Smooth muscle cell (in vitro differentiated cells): ENCODE results near the gene CBX8. TPM values are rescaled to one million over a fixed set of nuclear protein-coding genes. Genes with fewer than 3 reads are reported as not detected.

Experiments used
- DNase-seq: peaks from one replicate; lab custom pipeline; 2025; ENCODE audit not compliant: unreplicated experiment; lab: John Stamatoyannopoulos, UW
- H2AFZ ChIP-seq: fragments of 200-600 bp; sonication (generic); 2 replicates; pipeline ENCODE4 v1.6.0; 2016; ENCODE audit warnings: antibody characterized with exemption, low read depth, mild to moderate bottlenecking
- H3F3A ChIP-seq: fragments of 200-600 bp; sonication (generic); 2 replicates; pipeline ENCODE4 v1.6.0; 2017; ENCODE audit warnings: antibody characterized with exemption, low read depth
- H3K27ac ChIP-seq: fragments of 200-600 bp; sonication (generic); 2 replicates; pipeline ENCODE4 v1.5.1; 2016; ENCODE audit warnings: low read depth, mild to moderate bottlenecking
- H3K27me3 ChIP-seq: fragments of 200-600 bp; sonication (generic); 2 replicates; pipeline ENCODE4 v1.6.1; 2016; ENCODE audit warnings: low read depth, mild to moderate bottlenecking
- H3K36me3 ChIP-seq: fragments of 200-600 bp; sonication (generic); 2 replicates; pipeline ENCODE4 v1.5.1; 2016; ENCODE audit warnings: low read depth
- H3K4me1 ChIP-seq: fragments of 200-600 bp; sonication (generic); 2 replicates; pipeline ENCODE4 v1.5.1; 2016; ENCODE audit warnings: low read depth
- H3K4me2 ChIP-seq: fragments of 200-600 bp; sonication (generic); 2 replicates; pipeline ENCODE4 v1.6.0; 2016; ENCODE audit warnings: mild to moderate bottlenecking
- H3K4me3 ChIP-seq: fragments of 200-600 bp; sonication (generic); 2 replicates; pipeline ENCODE4 v1.5.1; 2016; ENCODE audit warnings: mild to moderate bottlenecking
- H3K79me2 ChIP-seq: fragments of 200-600 bp; sonication (generic); 2 replicates; pipeline ENCODE4 v1.6.0; 2016; ENCODE audit warnings: low read depth, mild to moderate bottlenecking
- H3K9ac ChIP-seq: fragments of 200-600 bp; sonication (generic); 2 replicates; pipeline ENCODE4 v1.6.0; 2016; ENCODE audit warnings: low read depth
- H3K9me3 ChIP-seq: fragments of 200-600 bp; sonication (generic); replicated peaks from 2 replicates; pipeline ENCODE4 v1.5.1; 2016; ENCODE audit warnings: low read depth
- H4K20me1 ChIP-seq: fragments of 200-600 bp; sonication (generic); 2 replicates; pipeline ENCODE4 v1.6.0; 2016; ENCODE audit warnings: low read depth
- CTCF ChIP-seq: fragments of 200-600 bp; sonication (generic); IDR thresholded peaks from 2 replicates; pipeline ENCODE4 v1.5.1; 2017; ENCODE audit warnings: borderline replicate concordance, mild to moderate bottlenecking, antibody characterized with exemption; ENCODE audit not compliant: insufficient read depth, poor library complexity, severe bottlenecking
- WGBS: methylation state at CpG from one replicate; pipeline ENCODE4 v1.1.7; 2016; ENCODE audit warnings: low lambda C conversion rate; 5-methylcytosine and 5-hydroxymethylcytosine counted together
- polyA plus RNA-seq: library from polyadenylated mRNA; unstranded; fragments of >200 nt; fragmentation: Nextera tagmentation; extraction: Ambion mirVana; gene quantifications from 2 replicates; pipeline ENCODE4 v1.2.1, GENCODE V29; 2016
- total RNA-seq: library from RNA; depleted of rRNA; stranded (reverse); fragments of >200 nt; gene quantifications from 2 replicates; pipeline ENCODE4 v1.2.3, GENCODE V29; 2014

Gene CBX8
- total RNA-seq (1.9 and 2.6 TPM in 2 replicates), polyA plus RNA-seq (4.3 and 9.0 TPM in 2 replicates)

- WGBS = 3% methylated on average over 13 of the region's 79 CpGs
- Histone ChIP-seq H2AFZ (no peak within 1 kb of the TSS), H3K36me3 (no peaks in the 10 kb centered on the region), H3K4me2 (peak within 1 kb of the TSS; percentile 93), H3K79me2 (no peaks in the 10 kb centered on the region), H3K27ac (peak within 1 kb of the TSS; percentile 85), H3K4me1 (peaks cover 62% of the 10 kb centered on the region), H3K4me3 (peak within 1 kb of the TSS; percentile 76), H3K9me3 (no peaks in the 10 kb centered on the region), H3K27me3 (peaks cover 55% of the 10 kb centered on the region), H4K20me1 (peaks cover 7% of the 10 kb centered on the region), H3F3A (peaks cover 8% of the 10 kb centered on the region), H3K9ac (peak within 1 kb of the TSS; percentile 93)
- DNase-seq = peak; percentile 98
- peak; percentile 15 for TF ChIP-seq CTCF
Observed at GRCh38 chr17:79796763-79797491, at the start of gene CBX8. Gene CBX8 (minus strand): TSS chr17:79797077. CDS start chr17:79796998, 79 bp downstream.

GRCh38 chr17:79845601-79845949 lies 48.7 kb upstream of the CBX8 start:
- Histone ChIP-seq H3K36me3 (no peaks in the 10 kb centered on the region), H3K27ac (peak overlapping the region; percentile 84), H3K79me2 (no peaks in the 10 kb centered on the region), H3K27me3 (peaks cover 25% of the 10 kb centered on the region), H4K20me1 (no peaks in the 10 kb centered on the region), H3K9me3 (no peaks in the 10 kb centered on the region), H2AFZ (peak overlapping the region; percentile 86), H3F3A (peaks cover 21% of the 10 kb centered on the region), H3K4me2 (peak overlapping the region; percentile 100), H3K9ac (peak overlapping the region; percentile 52), H3K4me3 (peak overlapping the region; percentile 62), H3K4me1 (peaks cover 40% of the 10 kb centered on the region)
- no peak for DNase-seq
- 12% methylated on average over 7 of the region's 7 CpGs for WGBS
- TF ChIP-seq CTCF = no peak

DNA sequence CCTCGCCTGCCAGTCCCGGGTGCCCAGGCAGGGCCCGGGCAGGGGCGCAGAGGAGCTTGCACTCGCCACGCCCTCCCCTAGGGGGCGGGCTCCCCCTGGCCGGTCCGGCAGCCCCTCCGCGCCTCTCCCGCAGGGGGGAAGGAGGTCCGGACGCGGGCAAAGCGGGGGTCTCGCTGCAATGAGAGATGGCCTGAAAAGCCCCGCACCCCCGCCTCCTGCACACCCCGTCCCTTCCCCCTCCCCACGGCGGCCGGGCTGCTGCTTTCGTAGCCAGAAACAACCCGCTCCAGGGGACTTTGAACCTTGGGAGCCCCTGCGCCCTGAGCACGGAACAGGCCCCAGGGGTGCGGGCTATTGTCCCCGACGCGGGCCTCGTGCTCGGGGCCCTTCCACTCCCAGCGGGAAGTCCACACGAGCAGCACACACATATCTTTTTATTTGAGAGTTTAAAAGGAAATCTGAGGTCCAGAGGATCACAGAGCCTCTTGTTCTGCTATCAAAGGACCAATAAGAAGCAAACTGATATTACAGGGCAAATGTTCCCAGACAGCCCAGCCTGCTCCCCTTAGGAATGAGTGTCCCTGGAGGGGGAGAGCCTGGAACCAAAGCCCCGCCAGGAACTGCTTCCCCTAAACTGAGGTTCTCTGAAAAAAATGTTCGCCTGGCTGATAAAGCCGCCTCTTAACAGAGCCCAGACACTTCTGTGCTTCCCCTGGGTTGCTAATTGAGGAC lies 48.2 kb upstream of the CBX8 start:
- 6% methylated on average over 21 of the region's 38 CpGs for WGBS
- no peak for DNase-seq
- Histone ChIP-seq H3K4me1 (peaks cover 37% of the 10 kb centered on the region), H3K4me2 (peak overlapping the region; percentile 100), H4K20me1 (no peaks in the 10 kb centered on the region), H3K9ac (peak overlapping the region; percentile 52), H3K27me3 (peaks cover 30% of the 10 kb centered on the region), H3K79me2 (no peaks in the 10 kb centered on the region), H3K4me3 (peak overlapping the region; percentile 62), H3F3A (peaks cover 24% of the 10 kb centered on the region), H3K9me3 (no peaks in the 10 kb centered on the region), H3K27ac (peak overlapping the region; percentile 84), H2AFZ (peak overlapping the region; percentile 86), H3K36me3 (no peaks in the 10 kb centered on the region)
- peak; percentile 73 for TF ChIP-seq CTCF
